Activated CD4-positive, CD25-positive, alpha-beta regulatory T cell treated with anti-CD3 and anti-CD28 coated beads, Interleukin-2, amount 50 U/mL, for 72 hours (primary cell): ENCODE data around the gene CTBS.
A peak's percentile ranks its signal among the peaks of the same experiment; 100 is the strongest.
"Not testable (repeated sequence)": the region's sequence is repeated elsewhere in the genome, so short reads cannot be mapped to it uniquely, and the experiment has no call there.

Experiments
- DNase-seq: peaks from one replicate; pipeline ENCODE4 v3.0.0; 2021

Gene CTBS

DNA sequence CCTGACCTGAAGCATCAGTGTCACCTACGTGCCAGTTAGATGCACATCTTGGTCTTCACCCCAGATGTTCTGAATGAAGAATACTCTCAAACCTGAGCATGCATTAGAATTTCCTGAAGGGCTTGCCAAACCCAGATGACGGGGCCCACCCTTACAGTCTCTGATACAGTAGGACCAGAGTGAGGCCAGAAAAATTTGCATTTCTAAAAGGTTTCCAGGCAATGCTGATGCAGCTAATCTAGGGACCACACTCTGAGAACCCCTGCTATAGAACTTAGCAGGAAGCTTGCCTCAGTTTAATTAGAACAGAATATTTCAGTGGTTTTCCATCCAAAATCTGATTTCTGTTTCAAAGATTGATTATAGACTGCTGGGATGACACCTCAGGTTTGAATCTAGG is 9.9 kb upstream of the CTBS start:
- no peak for DNase-seq

DNA sequence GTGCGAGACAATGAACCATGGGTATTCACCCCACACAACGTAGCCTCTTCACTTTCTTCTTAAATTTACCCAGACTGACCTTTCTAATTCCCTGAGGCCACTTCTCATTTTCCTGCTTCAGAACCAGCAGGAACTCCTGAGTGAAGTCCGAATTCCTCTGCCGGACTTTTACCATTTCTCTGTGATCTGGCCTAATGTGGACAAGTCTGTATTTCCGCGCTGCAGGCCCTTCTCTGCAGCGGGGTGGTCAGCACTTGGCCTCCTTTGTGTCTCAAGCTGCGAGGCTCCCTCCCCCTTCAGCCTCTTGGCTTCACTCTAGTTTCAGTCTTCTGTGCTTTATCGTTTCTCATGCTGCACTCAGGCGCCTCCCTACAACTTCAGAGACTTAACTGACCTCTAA is 9.4 kb upstream of the CTBS start:
- DNase-seq, result no peak

DNA sequence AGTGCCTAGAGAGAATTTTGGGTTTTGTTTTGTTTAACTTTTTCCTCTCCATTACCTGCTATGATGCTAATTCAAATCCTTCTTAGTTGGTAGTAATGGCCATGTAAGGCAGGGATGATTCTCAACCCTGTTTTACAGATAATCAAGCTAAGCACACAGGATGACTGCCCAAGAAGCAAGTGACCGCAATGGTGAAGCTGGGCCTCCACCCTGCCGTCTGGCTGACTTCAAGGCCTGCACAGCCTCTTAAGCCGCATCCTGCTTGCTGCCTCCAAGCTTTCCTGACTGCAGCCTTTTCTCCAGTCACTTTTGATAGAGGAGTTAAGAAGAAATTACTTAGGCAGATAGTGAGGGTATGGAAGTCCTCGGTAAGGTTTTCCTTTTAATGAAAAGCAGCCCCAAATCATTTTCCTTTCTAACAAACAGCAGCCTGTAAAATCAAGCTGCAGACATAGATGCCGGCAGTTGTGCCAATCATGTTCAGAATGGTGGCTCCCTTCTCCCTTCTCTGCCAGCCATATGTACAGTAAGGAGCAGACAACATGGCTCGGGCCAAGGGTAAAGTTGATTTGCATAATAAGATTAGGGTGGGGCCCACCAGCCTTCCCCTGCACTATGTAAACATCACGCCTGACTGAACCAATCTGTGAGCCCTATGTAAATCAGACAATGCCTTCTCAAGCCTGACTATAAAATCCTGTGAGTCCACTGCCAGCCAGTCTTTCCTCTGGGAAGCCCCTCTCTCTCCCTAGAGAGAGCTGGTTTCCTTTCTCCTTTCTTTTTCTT is 8.8 kb upstream of the CTBS start:
- DNase-seq, result no peak

GRCh38 chr1:84581648-84582047 is 7.4 kb upstream of the CTBS start:
- no peak for DNase-seq

GRCh38 chr1:84574936-84575335 is 696 bp upstream of the CTBS start:
- DNase-seq, result no peak

DNA sequence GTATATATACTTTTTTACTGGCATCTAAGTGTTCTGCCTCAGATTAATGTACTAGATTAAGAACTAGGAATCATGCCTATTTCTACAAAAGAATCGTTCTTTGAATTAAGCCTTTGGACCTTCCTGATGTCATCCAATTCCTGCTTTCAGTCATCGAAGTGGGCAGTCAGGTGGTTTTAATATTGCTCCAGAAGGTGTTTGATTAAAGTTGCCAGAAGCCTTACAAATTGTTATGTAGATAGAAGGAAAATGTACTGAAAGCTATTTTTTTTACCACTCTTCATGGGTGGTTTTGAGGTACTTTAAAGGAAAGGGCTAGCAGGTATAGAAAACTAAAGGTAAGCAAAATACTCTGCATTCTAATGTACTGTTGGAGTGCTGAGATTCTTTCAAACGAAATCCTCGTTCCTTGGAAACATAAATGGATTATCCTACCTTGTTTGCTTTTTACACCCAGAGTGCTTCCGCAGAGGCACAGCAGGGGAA is 716 bp downstream of the CTBS start:
- DNase-seq, result no peak

DNA sequence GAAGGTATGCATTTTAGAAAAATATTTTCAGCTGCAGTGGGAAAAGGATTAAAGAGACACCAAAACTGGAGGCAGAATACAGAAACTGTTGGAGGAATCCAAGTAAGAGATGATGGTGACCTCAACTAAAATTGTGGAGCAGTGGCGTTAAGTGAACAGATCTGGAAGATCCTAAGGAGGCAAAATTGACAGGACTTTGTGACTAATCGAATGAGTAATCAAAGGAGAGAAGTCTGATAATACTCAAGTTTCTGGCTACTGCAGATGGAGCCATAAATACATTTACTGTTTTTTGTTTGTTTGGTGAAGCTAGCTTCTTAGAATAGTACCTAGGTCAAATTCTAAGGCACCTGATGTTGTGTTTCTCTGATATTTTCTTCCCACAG is 3.1 kb downstream of the CTBS start:
- no peak for DNase-seq

DNA sequence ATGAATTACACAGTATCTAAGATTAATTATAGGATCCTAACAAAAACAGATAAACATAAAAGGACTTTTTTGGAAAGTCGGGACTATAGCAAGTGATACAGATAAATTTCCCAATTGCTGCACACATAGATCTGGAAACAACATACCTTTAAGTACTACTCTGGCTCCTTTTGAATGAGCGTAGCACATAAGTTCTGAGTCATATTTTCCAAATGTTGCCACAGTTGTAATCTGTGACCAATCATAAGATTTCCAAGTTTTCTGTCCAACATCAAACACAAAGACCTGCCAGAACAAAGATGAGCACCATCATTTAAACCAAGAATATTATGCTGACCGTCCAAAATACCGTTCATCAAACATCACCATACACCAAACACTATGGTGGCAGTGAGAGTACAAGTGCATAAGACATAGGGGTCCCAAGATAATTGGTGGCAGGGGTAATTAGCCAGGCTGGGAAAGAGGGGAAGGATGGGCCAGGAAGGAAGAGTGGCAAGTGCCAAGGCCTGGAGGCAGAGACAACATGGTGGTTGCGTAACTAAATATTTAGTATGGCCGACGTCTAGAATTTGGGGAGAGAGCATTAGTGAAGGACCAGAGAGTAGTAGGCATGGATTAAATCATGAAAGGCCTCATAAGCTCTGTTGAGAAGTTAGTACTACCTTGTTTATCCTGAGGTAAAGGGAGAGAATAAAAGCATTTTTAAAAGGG is 3.6 kb downstream of the CTBS start:
- DNase-seq, result no peak

GRCh38 chr1:84569216-84569615 is 5.0 kb downstream of the CTBS start:
- DNase-seq, result no peak

- DNase-seq, result no peak
Observed at GRCh38 chr1:84550826-84551225, 23.4 kb downstream of the CTBS start.

DNA sequence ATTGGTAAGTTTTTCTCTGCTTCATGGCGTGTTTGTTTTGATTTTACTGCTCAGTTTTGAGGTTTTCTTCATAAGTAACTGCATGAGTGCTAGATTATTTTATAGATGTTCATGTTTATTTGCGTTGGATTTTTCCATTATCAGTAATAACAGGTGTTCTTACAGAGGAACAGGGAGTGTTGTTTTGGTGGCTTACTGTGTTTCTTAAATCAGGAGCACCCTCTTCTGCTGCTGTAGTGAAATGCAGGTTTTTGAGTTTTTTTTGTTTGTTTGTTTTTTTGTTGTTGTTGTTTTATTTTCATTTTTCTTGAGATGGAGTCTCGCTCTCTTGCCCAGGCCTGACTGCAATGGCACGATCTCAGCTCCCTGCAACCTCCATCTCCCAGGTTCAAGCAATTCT is 32.6 kb downstream of the CTBS start:
- no peak for DNase-seq

DNA sequence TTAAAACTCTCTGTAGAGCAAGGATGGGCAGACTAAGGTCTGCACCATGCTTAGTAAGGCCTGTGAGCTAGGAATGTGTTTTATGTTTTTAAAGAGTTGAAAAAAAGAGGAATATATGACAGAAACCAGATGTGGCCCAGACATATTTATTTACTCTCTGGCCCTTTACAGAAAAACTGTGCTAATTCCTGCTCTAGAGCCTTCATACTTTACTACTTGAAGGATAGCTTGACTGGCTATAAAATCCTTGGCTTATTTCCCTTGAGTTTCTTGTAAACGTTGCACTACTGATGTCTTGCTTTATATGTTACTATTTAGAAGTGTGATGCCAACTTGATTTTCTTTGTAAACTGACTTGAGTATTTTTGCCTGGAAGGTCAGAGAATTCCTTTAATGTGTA is 33.5 kb downstream of the CTBS start:
- DNase-seq, result no peak

GRCh38 chr1:84539972-84540371 is 34.3 kb downstream of the CTBS start:
- DNase-seq, result no peak

DNA sequence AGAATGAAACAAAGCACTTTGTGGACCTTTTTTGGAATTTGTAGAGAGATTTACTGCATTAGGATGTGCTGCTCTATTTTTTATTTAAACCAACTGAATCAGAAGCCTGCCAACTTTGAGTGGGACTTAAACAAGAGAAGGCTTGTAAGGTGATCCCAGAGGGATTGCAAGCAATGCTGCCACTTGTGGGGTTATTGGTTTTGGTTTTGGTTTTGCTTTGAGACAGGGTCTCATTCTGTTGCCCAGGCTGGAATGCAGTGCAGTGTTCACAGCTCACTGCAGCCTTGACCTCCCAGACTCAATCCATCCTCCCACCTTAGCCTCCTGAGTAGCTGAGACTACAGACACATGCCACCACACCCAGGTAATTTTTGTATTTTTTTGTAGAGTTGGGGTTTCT is 35.6 kb downstream of the CTBS start:
- DNase-seq, result no peak

DNA sequence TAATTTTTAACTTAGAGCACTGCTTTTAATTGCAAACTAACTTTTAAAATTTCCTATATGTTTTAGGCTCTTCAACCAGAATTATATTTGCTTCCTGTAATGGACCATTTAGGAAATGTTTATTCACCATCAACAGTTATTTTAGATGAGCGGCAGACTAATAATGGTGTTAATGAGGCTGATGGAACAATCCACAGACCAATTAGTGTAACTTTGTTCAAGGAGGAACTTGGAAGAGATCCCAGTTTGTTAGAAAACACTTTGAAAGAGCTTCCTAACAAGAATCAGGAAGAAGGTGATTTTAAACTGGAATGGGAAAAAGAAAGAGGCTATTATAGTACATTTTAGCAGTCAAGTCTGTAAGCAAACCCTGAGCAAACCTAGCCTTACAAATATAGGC is 48.5 kb downstream of the CTBS start:
- DNase-seq, result no peak

DNA sequence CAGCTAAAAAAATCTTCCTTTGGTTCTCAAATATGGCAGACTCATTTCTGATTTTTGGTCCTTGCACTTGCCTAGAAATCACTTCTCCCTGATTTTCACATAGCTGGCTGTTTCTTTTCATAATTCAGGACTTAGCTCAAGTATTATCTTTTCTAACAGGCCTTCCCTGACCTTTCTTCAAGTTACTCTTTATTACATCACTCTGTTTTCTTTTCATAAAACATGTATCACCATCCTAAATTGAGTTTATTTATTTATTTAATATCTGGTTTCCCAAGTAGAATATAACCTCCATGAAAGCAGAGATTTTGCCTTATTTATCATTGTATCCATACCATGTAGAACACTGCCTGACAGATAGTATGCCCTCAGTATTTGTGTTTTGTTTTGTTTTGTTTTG is 49.6 kb downstream of the CTBS start:
- no peak for DNase-seq

- no peak for DNase-seq
Observed at GRCh38 chr1:84510668-84511067, 63.6 kb downstream of the CTBS start.

DNA sequence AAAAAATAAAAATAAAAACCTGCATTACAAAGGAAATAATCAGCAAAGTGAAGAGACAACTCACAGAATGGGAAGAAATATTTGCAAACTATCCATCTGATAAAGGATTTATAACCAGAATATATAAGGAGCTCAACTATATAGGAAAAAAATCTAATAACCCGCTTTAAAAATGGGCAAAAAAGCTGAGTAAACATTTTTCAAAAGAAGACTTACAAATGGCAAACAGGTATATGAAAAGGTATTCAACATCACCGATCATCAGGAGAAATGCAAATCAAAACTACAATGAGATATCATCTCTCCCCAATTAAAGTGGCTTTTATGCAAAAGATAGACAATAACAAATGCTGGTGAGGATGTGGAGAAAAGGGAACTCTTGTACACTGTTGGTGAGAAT is 64.1 kb downstream of the CTBS start:
- no peak for DNase-seq

DNA sequence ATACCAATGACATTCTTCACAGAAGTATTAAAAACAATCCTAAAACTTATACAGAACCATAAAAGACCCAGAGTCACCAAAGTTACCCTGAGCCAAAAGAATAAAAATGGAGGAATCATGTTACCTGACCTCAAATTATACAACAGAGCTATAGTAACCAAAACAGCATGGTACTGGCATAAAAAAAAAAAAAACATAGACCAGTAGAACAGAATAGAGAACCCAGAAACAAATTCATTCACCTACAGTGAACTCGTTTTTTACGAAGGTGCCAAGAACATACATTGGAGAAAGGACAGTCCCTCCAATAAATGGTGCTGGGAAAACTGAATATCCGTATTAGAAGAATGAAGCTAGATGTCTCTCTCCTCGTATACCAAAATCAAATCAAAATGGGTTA is 65.2 kb downstream of the CTBS start:
- no peak for DNase-seq

DNA sequence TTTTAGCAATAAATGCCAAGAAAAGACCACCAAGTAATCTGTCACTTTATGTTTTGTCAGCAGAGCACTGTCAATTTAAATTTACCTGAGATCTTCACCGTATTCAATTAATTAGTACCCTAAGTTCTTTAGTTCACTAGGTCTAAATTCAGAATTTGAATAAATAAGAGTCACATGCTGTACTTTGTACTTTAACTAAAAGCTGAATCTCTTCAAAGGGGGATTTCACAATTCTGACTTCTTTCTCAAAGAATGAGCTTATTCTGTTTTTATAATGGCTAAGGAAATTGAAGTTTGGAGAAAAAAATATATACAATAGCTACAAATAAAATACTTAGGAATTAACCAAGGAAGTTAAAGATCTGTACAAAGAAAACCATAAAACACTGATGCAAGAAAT is 65.7 kb downstream of the CTBS start:
- no peak for DNase-seq

- not testable (repeated sequence) for DNase-seq
Observed at GRCh38 chr1:84507887-84508286, 66.4 kb downstream of the CTBS start.

DNA sequence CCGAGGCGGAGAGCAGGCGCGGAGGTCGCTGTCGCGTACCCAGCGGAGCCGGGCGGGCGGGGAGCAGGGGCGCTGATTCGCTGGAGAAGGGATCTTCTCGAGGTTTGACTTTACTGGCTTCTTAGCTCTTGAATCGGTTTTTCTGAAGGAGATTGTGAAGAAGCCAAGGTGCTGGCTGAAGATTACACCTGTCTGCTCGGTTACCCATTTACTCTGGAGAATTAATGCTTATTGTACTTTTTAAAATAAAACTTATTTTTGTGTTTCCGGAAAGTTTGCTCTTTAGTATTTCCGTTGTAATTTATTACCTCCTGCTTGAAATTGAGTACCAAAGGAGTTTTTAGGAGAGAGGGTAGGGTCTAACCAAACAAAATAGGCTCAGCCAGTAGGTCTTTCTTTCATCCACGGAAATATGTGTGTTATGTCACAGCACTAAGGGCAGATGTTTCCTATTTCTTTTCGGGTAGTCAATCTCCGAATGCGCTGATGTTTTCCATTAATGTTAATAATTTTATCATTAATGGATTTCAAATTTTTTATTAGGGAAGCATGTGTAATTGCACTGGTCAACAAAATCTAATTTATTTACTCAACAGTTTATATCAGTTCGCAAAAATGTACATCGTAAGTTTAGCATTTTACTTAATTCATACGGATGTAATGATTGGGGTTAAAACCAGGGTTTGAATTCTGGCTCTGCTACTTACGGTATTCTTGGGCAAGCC is 67.3 kb downstream of the CTBS start:
- DNase-seq, result no peak

DNA sequence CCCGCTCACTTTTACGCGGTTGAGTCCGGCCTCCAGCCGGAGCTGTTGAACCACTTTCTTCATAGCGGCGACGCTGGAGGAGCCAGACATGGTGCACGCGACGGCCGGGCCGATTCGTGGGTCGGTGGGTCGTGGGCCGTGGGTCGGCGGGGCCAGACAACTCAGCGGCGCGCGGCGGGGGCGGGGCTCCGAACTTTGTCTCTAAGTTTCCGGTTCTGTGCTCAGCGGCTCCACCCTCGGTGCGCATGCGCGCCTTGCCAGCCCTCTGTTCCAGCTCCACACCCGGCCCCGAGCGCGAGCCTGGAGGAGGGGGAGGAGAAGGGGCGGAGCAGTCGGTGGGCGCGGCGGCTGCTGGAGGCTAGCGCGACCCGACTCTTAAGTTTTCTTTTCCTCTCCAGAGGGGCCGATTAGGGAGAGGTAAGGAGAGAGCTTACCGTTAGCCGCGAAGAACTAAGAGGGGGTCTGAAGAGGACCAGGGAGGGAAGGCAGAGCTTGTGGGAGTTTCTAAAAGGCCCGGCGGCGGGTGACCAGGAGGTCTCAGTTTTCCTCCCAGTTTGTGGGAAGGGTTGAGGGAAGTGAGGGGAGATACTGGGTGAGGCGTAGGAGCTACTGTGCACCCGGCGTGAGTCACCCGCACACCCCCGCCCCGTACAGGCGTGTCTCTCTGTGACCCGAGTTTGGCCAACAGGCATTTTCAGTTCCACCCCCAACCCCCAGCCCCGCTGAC is 68.1 kb downstream of the CTBS start, which contains the start of the genes GNG5 and SPATA1:
Gene GNG5, minus strand, starts transcription at position 580 of the 727 bp plus-strand sequence. Its CDS starts 490 bp downstream, at position 90.
Gene SPATA1, plus strand, starts transcription at position 385 of the 727 bp plus-strand sequence. CDS start 9,974 bp downstream, outside the sequence.
- peak; percentile 97 for DNase-seq
